Stimulated activated CD8-positive, alpha-beta memory T cell treated with anti-CD3 and anti-CD28 coated beads, Interleukin-15, amount 100 ng/mL, for 24 hours (primary cell): ENCODE measurements around the gene RPS14.

Source experiments
- DNase-seq: peaks from one replicate; pipeline ENCODE4 v3.0.0-alpha.2; 2020; ENCODE audit warnings: low read depth

The RPS14 gene

DNA sequence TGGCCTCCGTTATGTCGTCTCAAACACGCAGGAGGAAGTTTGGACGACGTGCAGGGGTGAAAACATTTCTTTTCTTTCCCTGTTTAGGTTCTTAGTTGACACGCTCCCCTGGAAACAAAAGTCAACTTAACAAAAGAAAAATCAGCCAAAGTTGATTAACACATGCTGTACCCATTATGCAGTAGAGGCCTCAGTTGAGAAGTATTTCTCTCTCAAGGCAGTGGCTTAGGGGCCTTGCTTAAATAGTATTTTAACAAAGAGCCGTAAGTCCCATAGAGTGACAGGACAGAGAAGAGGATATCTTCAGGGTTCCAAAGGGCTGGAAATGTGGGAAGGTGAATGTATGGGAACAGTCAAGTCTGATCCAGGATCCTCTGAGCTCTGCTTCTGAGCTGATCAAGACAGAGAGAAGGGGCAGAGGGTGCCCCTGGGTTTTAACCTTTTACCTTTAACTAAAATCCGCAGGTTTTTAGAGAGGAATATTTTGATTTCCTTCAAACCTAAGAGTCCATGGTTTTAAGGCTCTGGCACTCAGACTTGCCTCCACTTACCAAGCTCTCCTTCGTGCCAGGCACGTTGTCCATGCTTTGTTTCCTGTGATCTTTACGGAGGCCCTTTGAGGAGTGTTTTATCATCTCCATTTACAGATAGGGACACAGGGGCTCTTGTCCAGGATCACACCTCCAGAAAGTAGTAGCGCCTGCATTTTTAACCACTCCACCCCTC lies 36.2 kb downstream of the RPS14 start:
- DNase-seq = no peak

DNA sequence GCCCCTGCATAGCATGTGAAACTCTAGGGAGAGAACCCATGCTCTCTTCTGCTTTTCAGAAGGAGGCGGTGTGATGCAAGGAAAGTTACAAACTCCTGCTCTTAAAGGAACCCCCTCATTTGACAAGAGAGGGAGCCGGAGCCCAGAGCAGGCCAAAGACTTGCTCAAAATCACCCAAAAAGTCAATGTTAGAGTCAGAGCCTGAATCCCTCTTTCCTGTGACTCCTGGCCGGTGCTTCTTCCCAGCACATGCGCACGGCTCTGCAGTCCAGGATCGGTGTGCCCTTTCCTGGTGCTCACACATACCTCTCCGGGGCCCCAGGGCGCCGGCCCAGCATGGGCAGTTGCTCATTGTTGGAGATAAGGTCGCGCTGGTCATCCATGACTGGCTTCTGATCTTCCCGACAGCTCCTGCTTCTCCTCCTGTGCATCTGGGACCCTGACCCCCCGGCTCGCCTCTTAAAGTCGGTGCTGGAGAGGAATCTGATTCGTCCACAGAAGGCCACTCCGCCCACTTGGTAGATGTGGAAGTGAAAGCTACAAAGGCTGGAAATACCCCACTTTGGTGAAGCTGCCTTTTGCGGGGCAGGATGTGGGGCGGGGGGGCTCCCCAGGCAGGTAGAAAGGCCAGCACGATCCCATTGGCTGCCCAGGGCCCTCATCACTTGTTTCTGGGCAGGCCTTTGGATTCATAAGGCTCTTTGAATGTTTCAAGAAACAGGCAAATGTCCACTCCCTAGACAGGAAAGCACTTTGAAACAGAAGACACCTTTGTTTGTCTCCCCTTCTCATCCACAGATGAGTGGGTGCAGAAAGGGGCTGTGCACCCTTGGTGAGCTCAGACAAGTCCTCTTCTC lies 37.0 kb downstream of the RPS14 start, which contains the start of gene CD74:
CD74 (minus strand) TSS at position 592 of the 857 bp plus-strand sequence; CDS start at position 431, 161 bp downstream.
- peak; percentile 50 for DNase-seq

DNA sequence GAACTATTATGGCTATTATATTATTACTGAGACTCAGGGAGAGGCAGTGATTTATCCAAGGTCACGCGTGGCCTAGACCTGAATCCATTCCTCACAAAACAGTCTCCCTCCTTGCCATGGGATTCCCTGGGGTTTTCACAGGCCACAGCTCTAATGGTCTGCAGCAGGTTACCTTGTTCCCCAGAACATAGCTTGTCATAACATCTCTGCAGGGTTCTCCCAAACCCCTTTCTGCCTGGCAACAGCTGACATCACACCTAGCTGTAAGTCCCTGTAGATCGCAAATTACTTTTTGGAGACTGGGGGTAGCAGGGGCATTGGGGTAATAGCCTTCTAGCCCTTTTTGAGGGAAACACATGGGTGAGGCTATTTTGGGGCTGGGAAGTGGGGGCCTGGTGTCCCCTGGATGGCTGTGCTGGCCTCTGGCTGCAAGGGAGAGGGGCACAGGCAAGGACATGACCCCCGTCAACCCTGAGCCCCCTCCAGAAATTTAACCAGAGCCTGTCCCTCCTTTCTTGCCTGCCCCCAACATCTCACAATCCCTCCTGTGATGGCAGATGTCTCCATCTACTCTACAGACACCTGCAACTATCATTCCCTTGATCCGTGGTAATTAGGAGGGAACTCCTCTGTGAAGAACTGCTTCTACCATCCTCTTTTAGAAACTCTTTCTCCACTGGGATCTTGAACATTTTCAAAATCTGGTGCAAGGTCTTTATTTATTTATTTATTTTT lies 38.1 kb downstream of the RPS14 start:
- DNase-seq = no peak

DNA sequence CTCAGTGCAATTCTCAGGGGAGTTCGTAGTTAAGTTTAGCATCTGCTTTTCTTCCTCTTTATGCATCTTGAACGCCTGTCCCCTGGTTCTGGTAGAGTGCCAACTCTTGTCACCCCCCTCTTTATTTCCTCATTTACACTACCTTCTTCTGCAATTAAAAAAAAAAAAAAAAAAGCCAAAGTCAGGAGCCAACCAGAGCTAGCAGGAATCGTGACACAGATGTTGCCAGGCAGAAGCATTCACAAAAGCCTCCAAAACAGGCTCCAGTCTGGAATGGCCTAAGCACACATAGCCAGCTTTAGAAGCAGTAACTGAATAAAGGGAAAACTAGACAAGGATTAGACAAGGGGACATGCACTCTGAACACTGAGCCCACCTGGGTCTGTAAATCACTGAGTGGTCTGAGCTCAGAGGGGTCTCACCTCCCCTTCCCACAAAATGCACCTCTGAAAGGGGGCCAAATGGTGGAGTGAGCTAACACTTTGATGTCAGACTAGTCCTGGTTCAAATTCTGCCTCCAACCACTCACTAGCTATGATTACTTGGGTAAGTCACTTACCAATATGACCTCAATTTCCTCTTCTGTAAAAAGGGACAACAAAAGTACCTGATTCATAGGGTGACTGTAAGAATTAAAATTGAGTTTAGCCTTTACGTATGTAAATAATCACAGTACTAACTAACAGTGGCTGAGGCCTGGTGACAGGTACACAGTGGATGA lies 38.9 kb downstream of the RPS14 start:
- no peak for DNase-seq

DNA sequence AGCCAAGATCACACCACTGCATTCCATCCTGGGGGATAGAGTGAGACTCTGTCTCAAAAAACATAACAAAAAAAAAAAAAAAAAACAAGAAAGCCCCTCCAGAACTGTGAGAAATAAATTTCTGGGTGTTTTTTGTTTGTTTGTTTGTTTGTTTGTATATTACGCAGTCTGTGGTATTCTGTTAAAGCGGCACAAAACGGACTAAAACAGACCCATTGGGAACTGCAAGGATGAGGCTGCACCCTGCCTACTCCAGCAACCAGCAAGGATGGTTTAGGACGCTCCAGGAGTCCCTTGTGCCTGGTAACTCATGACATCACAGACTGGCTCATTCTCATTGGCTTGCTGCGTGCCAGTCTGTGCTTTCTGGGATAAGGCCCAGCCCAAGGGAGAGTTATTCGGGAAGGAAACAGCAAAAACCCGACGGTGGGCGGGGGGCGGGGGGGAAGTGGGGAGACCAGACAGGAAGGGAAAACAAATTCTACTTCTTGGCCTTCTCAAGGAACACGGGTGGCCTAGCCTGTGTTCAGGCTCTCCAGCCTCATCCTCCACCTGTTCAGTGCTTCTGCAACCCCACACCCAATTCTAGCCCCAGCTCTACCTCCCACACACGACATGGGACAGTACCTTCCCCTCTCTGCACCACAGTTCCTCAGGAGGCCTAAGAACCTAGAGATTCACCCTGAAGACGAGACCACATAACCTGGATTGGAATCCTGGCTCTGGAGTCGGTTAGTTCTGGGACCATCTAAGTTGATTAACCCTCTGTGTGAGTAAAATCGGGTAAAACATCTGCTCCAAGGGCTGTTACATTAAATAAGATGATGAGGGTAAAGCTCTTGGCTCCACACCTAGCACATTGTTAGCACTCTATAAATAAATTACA lies 39.7 kb downstream of the RPS14 start:
- DNase-seq = no peak

DNA sequence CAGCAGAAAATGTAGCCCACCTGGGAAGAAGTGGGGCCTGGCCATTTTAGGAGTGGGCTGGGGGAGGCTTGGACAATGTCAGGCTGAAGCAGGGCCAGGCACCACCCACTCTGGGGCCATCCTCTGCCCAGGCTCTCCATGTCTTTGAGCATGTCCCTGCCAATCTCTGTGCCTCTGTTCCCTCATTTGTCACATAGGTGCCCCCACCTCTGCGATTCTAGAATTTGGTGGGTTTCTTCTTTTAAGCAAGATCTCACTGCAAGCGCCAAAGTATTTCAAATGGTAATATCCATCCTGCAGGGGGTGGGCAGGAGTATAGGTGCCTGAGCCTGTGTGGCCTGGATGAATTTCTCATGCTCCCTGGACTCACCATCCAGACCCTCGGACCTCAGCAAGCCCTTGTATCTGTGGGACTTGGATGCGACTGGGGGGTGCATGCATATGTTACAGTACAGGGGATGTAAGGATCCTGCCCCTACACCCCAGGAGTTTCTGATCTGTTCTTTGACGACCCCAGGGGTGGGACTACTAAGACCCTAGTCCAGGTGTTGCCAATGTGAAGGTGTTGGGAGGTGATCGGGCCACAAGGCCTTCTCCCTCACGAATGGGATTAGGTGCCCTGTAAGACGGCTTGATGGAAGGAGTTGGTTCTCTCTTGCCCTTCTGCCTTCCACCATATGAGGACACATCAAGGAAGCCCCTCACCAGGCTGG lies 41.2 kb downstream of the RPS14 start:
- DNase-seq = no peak

DNA sequence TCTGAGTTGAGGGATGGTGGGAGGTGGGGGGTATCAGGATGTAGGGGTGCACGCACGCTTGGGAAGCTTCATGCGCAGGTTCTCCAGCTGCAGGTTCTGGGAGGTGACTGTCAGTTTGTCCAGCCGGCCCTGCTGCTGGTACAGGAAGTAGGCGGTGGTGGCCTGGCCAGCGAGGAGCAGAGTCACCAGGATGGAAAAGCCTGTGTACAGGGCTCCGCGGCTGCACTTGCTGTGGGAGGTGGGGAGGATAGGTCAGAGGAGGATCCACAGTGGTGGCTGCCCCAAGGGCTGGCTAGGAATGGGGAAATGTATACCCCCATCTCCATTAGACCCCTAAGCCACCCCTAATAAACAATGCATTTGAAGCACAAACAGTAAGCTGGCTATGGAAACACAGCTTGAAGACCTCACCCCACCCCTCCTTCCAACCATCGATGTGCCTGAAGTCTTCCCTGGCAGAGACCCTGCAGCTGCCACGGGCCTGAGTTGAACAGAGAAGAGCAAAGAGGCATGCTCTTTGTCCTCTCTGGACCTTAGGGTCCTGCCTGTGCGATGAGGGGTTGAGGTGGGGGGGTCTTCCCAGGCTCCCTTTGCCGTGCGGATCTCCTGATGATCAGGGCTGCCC lies 42.3 kb downstream of the RPS14 start:
- no peak for DNase-seq

DNA sequence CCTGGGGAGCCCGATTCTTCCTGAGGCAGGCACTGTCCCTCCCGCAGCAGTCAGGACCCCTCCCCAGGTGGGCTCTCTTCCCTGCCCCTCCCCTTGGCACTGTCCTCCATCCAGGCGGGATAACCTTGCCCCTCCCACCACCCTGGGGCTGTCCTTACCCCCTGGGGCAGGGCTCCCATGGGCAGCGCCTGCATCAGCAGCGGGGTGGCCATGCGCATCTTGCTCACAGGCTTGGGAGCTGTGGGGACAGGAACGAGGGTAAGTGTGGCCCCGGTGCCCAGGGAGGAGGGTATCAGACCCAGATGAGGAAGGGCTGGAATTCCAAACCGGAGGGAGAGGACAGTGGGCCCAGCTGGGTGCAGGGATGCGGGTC lies 42.8 kb downstream of the RPS14 start:
- DNase-seq = no peak

DNA sequence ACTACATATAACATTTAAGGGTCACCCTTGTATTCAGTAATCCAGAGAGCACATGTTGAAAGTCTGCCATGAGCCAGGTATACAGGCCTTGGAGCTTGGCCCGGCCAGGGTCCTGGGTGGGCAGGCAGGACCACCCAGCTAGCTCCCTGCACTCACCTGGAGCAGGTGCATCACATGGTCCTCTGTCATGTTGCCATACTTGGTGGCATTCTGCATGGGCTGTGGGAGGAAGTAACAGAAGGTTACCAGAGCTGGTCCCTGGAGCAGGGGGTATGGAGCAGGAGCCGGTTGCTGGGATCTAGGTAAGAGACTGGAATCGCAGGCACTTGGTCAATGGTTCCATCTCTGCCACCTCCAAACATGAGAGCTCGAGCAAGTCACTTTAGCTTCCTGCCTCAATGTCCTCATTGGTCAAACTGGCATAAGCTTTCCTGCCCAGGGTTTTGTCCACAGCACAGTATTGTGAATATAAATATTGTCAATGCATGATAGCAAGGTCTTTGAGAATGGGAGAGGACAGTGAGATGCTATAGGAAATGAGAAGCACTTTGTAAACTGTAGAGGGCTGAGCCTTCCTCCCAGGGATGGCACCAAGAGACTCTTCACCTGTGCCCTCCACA lies 43.3 kb downstream of the RPS14 start:
- no peak for DNase-seq

DNA sequence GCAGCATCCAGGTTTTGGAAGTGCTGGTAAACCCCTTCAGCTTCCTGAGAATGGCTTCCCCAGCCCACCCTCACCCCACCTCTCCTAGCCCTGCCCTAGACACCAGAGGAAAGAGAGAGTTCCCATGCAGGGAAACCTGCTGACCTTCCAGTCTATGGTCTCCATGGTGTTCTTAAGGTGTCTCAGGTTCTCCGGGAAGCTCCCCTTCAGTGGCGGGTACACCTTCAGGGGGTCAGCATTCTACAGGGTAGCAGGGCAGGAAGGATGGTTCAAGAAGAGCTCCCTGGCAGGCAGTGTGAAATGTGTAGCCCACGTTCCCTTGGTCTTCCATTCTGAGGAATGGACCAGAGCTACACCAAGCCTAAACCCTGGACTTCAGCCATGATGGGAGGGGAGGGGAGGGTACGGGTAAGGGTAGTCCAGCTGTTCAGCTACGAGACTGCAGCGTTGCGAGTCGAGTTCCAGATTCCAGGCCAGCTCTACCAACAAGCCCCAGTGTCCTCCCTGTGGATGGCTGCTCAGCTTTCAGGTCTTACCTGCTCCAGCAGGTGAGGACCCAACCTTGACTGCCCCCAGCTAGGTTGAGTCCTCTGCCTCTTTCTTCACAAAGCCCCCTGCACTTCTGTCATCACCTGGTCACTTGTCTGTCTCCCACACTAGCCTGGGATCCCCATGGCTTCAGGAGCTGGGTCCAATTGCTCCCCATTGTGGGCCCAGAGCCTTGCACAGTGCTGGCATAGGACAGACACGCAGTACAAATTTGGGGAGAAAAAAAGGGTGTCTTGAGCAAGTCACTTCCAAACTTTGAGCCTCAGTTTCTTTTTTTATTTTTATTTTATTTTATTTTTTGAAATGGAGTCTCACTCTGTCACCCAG lies 44.4 kb downstream of the RPS14 start:
- no peak for DNase-seq

DNA sequence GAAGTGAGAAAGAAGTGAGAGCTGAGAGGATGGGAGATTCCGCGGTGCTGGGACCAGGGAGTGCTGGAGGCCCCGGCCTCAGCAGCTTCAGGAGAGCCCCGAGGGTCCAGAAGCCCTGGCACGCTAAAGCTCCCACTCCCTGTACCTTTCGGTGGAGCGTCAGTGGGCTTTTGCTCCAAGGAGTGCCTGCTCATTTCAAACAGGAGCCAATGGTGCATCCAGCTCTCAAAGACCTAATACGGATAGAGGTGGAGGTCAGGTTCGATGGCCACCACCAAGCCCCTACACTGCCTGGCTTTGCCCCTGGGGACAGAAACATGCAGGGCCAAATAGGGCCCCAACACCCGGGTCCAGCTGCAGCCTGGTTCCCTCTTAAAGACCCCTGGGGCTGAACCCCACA lies 45.0 kb downstream of the RPS14 start:
- no peak for DNase-seq

DNA sequence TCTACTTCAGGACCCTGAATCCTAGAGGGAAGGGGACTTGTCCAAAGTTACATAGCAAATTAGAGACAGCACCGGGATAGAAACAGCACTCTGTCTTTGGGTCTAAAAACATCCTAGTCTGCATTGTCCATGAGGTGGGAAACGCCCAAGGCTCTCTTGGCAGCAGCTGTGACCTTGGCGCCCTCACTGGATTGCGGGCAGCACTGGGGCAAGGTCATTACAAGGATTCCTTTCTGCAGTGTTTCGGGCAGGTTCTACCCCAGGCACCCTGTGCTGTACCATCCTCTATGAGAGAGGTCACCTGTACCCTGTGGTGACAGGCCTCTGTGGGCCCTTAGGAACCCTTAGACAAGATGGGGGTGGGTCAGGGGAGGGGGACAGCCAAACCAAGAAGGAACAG lies 45.4 kb downstream of the RPS14 start:
- DNase-seq = no peak

DNA sequence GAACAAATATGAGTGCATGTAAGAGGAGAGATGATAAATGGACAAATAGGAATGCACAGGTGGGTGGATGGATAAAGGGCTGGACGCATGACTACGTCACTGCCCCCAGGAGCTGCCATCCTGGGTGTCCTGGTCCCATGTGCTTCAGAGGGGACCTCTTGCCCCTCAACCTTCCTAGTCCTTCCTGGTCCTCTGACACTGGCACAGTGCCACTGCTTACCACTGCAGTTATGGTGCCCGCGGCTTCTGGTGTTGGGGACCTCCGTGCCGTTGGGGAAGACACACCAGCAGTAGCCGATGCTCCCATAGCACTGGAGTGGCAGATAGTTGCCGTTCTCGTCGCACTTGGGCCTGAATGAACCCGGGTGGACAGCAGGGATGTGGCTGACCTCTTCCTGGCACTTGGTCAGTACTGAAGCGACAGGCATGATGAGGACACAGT lies 46.6 kb downstream of the RPS14 start:
- DNase-seq = no peak

DNA sequence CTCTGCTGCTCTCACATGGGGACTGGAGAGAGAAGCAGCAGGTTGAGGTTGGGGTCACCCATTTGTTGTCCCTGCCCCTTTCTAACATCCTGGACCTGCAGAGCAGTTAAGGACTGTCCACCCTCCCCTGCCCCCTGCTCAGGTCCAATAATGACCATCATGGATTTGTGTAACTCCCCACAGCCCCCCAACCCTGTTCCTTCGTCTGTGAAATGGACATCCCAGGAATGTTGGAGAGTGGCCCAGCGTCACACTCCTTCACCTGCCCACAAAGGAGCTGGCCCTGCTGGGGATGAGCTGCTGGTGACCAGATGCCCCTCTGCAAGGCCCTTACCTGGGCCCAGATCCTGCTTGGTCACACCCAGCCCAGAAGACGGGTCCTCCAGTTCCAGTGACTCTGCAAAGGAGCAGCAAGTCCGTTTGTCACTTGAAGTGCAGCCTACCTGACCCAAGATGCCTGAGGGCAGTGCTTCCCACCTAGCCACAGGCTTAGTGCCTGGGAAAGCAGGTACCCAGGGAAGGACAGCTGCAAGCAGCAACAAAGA lies 47.2 kb downstream of the RPS14 start:
- no peak for DNase-seq

DNA sequence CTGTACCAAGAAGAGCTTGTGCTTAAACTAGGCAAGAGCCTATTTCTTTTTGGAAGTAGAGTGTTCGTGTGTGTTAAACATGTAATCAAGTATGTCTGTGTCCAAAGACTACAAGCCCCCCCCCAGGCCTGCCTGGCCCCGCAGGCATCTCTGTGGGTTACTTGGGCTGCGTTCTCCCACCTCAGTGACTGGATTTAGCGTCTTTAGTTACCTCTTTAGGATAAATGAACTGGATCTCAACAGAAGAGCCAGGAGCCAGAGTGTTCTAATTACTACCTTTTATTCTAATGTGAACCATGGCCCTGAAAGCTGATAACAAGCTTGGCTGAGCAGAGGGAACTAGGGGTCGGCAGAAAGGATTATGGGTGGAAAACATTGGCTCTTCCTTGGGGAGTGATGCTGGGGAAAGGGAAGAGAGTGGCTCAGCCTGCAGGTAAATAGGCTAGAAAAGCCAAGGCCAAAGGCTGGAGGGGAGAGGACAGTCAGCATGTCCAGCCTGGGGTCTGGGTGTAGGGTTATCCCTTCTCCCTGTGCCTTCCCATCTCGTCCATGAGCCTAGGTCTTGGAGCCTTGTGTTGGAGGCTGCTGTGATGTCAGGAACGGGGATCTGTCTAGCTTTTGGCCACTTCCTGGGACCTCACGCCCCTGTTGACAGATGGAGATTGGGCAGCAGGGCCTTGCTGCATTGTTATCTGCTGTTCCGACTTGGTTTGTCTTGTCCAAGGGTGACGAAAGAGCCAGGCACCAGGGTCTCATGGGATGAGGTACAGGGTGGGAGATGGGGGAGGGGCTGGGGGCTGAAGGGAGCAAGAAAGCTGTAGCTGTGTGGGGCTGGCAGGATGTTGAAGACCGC lies 47.9 kb downstream of the RPS14 start:
- no peak for DNase-seq

DNA sequence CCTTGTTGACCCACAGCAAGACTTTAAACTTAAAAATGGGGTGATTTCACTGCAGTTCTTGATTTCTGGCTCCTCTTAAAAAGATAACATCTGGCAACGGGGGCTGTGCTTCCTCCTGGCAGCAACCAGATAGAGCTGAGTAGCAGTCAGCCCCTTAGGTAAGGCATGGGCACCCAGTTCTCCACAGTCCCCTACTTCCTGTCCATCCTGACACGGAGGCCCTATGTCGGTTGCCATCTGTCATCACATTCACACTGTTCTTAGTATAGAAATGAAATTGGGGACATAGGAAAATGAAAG lies 48.5 kb downstream of the RPS14 start:
- DNase-seq = no peak

DNA sequence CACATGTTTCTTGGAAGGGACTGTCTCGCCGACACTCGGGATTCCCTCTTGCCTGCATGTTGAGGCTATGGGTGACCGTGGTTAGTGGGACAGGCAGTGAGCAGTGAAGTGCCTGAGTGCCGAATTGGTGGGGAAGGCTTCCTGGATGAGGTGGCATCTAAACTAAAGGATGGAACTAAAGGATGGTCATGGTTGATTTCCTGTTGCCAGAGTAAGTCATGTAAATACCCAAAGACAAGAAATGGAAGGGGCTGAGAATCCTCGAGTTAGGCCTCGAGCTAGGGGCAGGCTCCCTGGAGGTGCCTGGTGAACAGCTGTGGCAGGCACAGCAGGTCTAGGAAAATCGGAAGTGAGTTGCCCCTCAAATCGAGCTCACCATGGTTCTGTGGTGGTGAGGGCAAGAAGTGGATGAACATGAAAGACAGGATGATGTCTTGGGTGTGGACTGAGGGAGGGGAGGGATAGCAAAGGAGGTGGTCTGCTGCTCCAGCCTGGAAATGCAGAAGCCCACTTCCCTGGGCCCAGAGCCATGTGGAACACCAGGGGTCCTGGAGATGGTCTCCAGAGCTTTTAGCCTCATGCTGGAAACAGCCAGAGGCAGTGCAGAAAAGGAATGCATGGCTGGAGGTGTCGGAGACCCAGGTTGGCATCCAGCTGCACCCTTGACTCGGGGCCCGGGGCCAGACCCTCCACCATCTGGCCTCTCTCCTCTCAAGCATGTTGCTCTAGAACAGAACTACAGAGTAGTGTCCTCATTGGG lies 49.0 kb downstream of the RPS14 start:
- DNase-seq = no peak
